T-helper 17 cell (primary cell): Measurements from ENCODE around the gene PUM1. TPM values are rescaled to one million over a fixed set of nuclear protein-coding genes. Genes with fewer than 3 reads are reported as not detected.
A peak's percentile ranks its signal among the peaks of the same experiment; 100 is the strongest.
"Not testable (repeated sequence)": the region's sequence is repeated elsewhere in the genome, so short reads cannot be mapped to it uniquely, and the experiment has no call there.

Experiments
- ATAC-seq: fragments of 150-1000 bp; cut with Tn5 transposase; 2 replicates; pipeline ENCODE4 v1.10.0; 2021; ENCODE audit warnings: mild to moderate bottlenecking, moderate library complexity
- DNase-seq, 3 donors: peaks; one replicate each; pipeline versions ENCODE4 v3.0.0 to v3.0.0-alpha.2; 2020 to 2021
- H3K9me3 ChIP-seq: one replicate; pipeline ENCODE4 v1.7.0; 2013; ENCODE audit warnings: low read length, mild to moderate bottlenecking; ENCODE audit not compliant: control insufficient read depth, poor library complexity, severe bottlenecking
- H3K27ac Mint-ChIP-seq: one replicate; pipeline ENCODE4 v1.8.0; 2022; ENCODE audit warnings: mild to moderate bottlenecking, moderate library complexity, mixed read lengths
- H3K27me3 Mint-ChIP-seq: one replicate; pipeline ENCODE4 v1.8.0; 2022; ENCODE audit warnings: mixed read lengths
- H3K36me3 Mint-ChIP-seq: one replicate; pipeline ENCODE4 v1.8.0; 2022; ENCODE audit warnings: low read depth, mixed read lengths
- H3K4me1 Mint-ChIP-seq: one replicate; pipeline ENCODE4 v1.8.0; 2022; ENCODE audit warnings: mild to moderate bottlenecking, mixed read lengths
- H3K4me3 Mint-ChIP-seq: one replicate; pipeline ENCODE4 v1.8.0; 2022; ENCODE audit warnings: mild to moderate bottlenecking, moderate library complexity, mixed read lengths
- total RNA-seq, 4 donors: library from RNA in 2 of 4; stranded (reverse) in 2 of 4; gene quantifications; one replicate each; pipeline ENCODE4 v1.2.3 and lab custom pipeline; 2022 to 2026

The PUM1 gene
- total RNA-seq, 2 donors from 2014 or later, result 186 to 202 TPM

DNA sequence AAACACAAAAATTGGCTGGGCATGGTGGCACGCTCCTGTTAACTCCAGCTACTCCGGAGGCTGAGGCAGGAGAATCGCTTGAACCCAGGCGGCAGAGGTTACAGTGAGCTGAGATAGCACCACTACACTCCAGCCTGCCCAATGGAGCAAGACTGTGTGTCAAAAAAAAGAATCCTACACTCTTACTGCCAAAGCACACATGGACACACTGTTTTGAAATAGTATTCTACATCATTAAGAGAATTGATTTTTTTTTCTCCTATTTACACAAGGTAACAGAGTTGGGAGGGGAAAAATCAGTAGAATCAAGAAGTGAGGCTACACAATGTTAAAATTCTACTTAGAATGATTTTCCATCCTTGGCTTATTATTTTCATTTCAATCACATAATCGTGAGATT is 114.8 kb downstream of the PUM1 start:
- H3K4me3 Mint-ChIP-seq, result no peak overlapping the region
- peaks cover 15% of the 10 kb centered on the region for H3K4me1 Mint-ChIP-seq

GRCh38 chr1:30950053-30950452 is 115.5 kb downstream of the PUM1 start:
- ATAC-seq (no peak), DNase-seq (no peak)
- Mint-ChIP-seq H3K27ac (peak overlapping the region; percentile 29), H3K27me3 (no peaks in the 10 kb centered on the region), H3K4me3 (no peak overlapping the region), H3K4me1 (peaks cover 18% of the 10 kb centered on the region), H3K36me3 (peaks cover 10% of the 10 kb centered on the region)
- H3K9me3 ChIP-seq, result no peaks in the 10 kb centered on the region

More for the DNA sequence above, 114.8 kb downstream of the PUM1 start:
- Mint-ChIP-seq H3K27me3 (no peaks in the 10 kb centered on the region), H3K27ac (peak overlapping the region; percentile 29), H3K36me3 (peaks cover 7% of the 10 kb centered on the region)
- no peak for ATAC-seq
- no peaks in the 10 kb centered on the region for H3K9me3 ChIP-seq
- DNase-seq, result no peak

DNA sequence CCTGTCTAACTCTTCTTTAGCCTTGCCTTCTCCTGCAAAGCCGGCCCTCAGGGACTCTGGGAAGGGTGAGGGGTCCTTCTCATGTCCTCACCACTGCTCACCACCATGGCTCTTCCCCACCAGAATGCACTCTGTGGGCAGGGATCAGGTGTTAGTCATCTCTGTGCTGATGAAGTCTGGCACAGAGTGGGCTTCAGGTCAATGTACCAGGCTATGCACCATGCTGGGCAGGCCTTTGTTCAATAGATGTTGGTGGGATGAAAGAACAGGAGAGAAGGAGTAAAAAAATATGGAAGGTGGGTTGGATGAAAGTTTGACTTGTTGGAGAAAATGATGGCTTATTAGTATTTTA is 116.1 kb downstream of the PUM1 start:
- ATAC-seq, H3K4me3 Mint-ChIP-seq, H3K9me3 ChIP-seq, H3K27ac Mint-ChIP-seq, H3K36me3 Mint-ChIP-seq, H3K27me3 Mint-ChIP-seq, DNase-seq: not testable (repeated sequence)
- H3K4me1 Mint-ChIP-seq, result peaks cover 17% of the 10 kb centered on the region

DNA sequence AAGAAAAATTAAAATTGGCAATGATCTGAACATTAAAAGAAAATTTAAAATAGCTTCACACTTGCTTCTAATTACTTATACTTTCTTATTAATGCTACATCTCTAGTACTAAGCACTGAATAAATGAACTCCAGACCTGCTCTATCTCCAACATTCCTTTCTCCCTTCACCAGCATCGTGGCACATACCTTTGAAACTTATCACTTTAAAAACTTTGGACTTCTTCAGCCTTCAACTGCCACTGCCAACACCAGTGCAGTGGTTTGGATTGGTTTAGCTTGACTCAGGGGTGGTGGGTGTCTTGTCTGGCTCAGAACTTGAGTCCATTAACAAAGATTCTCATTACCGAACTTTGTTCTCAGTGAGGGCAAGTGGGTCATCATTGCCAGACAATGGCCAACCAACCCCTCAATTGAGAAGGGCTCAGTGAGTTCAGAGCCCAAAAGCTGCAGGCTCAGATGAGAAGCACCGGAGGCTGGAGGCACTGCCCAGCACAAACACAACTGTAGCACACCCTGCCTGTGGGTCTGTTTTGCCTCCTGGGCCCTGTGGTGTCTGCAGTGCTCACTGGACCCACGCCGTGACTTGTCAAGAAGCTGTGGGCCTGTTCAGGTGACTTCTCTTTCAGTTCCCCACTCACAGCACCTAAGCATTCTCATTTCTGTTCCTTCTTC is 116.6 kb downstream of the PUM1 start:
- H3K4me3 Mint-ChIP-seq, DNase-seq, H3K9me3 ChIP-seq, H3K27me3 Mint-ChIP-seq, H3K27ac Mint-ChIP-seq, H3K36me3 Mint-ChIP-seq, ATAC-seq: not testable (repeated sequence)
- peaks cover 17% of the 10 kb centered on the region for H3K4me1 Mint-ChIP-seq

DNA sequence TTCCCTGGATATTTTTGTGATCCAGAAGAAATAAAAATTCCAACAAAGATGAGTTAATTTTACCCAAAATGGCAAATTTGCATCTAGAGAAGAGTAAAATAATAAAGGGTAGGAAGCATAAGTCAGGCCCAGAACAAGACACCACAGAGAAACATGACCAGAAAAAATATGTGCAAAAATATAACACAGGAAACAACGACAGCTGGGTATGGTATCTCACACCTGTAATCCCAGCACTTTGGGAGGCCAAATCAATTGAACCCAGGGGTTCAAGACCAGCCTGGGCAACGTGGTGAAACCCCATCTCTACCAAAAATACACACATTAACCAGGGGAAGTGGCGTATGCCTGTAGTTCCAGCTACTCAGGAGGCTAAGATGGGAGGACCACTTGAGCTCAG is 117.2 kb downstream of the PUM1 start:
- no peak for DNase-seq
- peaks cover 10% of the 10 kb centered on the region for H3K36me3 Mint-ChIP-seq
- ATAC-seq, result no peak
- no peaks in the 10 kb centered on the region for H3K27me3 Mint-ChIP-seq
- H3K4me1 Mint-ChIP-seq, result peaks cover 19% of the 10 kb centered on the region
- no peak overlapping the region for H3K4me3 Mint-ChIP-seq
- H3K9me3 ChIP-seq, result no peaks in the 10 kb centered on the region
- no peak overlapping the region for H3K27ac Mint-ChIP-seq

- H3K27ac Mint-ChIP-seq, result peak overlapping the region; percentile 16
- H3K4me1 Mint-ChIP-seq, result peaks cover 15% of the 10 kb centered on the region
Observed at GRCh38 chr1:30947212-30947611, 118.3 kb downstream of the PUM1 start.

GRCh38 chr1:30942326-30942963 is 123.1 kb downstream of the PUM1 start:
- H3K9me3 ChIP-seq, result no peaks in the 10 kb centered on the region
- Mint-ChIP-seq H3K4me3 (no peak overlapping the region), H3K27me3 (no peaks in the 10 kb centered on the region), H3K4me1 (peaks cover 12% of the 10 kb centered on the region), H3K36me3 (peaks cover 5% of the 10 kb centered on the region), H3K27ac (no peak overlapping the region)
- no peak for DNase-seq
- no peak for ATAC-seq

More at GRCh38 chr1:30947212-30947611, 118.3 kb downstream of the PUM1 start:
- no peaks in the 10 kb centered on the region for H3K9me3 ChIP-seq
- no peaks in the 10 kb centered on the region for H3K27me3 Mint-ChIP-seq
- ATAC-seq, result no peak
- H3K36me3 Mint-ChIP-seq, result peaks cover 10% of the 10 kb centered on the region
- H3K4me3 Mint-ChIP-seq, result no peak overlapping the region
- no peak for DNase-seq

- Mint-ChIP-seq H3K27ac (no peak overlapping the region), H3K4me3 (no peak overlapping the region), H3K36me3 (peaks cover 2% of the 10 kb centered on the region), H3K27me3 (no peaks in the 10 kb centered on the region), H3K4me1 (peaks cover 9% of the 10 kb centered on the region)
- no peaks in the 10 kb centered on the region for H3K9me3 ChIP-seq
- ATAC-seq (no peak), DNase-seq (no peak)
Observed at GRCh38 chr1:30940541-30940940, 125.0 kb downstream of the PUM1 start.

- DNase-seq (no peak), ATAC-seq (no peak)
- Mint-ChIP-seq H3K27me3 (no peaks in the 10 kb centered on the region), H3K36me3 (peaks cover 12% of the 10 kb centered on the region), H3K4me3 (no peak overlapping the region), H3K27ac (peak overlapping the region; percentile 49), H3K4me1 (peaks cover 8% of the 10 kb centered on the region)
- H3K9me3 ChIP-seq, result no peaks in the 10 kb centered on the region
Observed at GRCh38 chr1:30936541-30937171, 128.9 kb downstream of the PUM1 start.

DNA sequence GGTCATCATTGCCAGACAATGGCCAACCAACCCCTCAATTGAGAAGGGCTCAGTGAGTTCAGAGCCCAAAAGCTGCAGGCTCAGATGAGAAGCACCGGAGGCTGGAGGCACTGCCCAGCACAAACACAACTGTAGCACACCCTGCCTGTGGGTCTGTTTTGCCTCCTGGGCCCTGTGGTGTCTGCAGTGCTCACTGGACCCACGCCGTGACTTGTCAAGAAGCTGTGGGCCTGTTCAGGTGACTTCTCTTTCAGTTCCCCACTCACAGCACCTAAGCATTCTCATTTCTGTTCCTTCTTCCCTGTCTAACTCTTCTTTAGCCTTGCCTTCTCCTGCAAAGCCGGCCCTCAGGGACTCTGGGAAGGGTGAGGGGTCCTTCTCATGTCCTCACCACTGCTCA is 129.8 kb downstream of the PUM1 start:
- not testable (repeated sequence) for H3K4me3 Mint-ChIP-seq, ATAC-seq, H3K27me3 Mint-ChIP-seq, H3K9me3 ChIP-seq, DNase-seq
- peaks cover 12% of the 10 kb centered on the region for H3K4me1 Mint-ChIP-seq
- H3K36me3 Mint-ChIP-seq, result peaks cover 12% of the 10 kb centered on the region
- H3K27ac Mint-ChIP-seq, result peak overlapping the region; percentile 49

- H3K9me3 ChIP-seq, result no peaks in the 10 kb centered on the region
- Mint-ChIP-seq H3K27me3 (no peaks in the 10 kb centered on the region), H3K27ac (peak overlapping the region; percentile 82), H3K4me1 (peaks cover 13% of the 10 kb centered on the region), H3K36me3 (peaks cover 12% of the 10 kb centered on the region), H3K4me3 (no peak overlapping the region)
- ATAC-seq (no peak), DNase-seq (no peak)
Observed at GRCh38 chr1:30934613-30935012, 130.9 kb downstream of the PUM1 start.

GRCh38 chr1:30933874-30934252 is 131.7 kb downstream of the PUM1 start:
- Mint-ChIP-seq H3K4me3 (no peak overlapping the region), H3K27ac (peak overlapping the region; percentile 82), H3K4me1 (peaks cover 16% of the 10 kb centered on the region), H3K36me3 (peaks cover 12% of the 10 kb centered on the region), H3K27me3 (no peaks in the 10 kb centered on the region)
- DNase-seq (no peak), ATAC-seq (no peak)
- no peaks in the 10 kb centered on the region for H3K9me3 ChIP-seq

DNA sequence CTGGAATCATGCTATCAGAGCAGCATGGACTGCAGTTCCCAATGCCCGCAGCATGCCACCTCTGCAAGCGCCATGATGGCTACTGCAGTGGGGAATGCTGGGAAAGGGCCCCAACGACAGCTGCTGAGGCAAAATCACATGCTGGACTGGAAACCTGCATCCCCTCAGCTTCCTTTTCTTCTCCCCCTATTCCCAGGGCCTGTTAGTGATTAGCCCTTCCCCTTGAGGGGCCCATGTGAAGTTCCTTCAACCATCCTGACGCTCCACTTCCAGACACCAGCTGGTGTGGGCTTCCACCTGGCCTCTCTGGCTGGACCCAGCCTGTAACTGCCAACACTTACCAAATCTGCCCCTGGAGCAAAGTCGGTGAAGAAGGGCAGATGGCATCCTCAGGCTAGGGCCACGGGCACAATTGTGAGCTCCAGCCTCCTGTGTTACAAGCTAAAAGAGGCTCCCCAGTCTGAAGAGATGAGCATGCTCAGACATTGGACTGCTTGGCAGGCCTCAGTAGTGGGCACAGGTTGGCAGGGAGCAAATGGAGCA is 134.8 kb downstream of the PUM1 start:
- ATAC-seq, result no peak
- H3K27ac Mint-ChIP-seq, result no peak overlapping the region
- no peak overlapping the region for H3K4me3 Mint-ChIP-seq

More for the DNA sequence above, 134.8 kb downstream of the PUM1 start:
- H3K9me3 ChIP-seq, result no peaks in the 10 kb centered on the region
- Mint-ChIP-seq H3K27me3 (no peaks in the 10 kb centered on the region), H3K36me3 (peaks cover 12% of the 10 kb centered on the region), H3K4me1 (peaks cover 16% of the 10 kb centered on the region)
- no peak for DNase-seq
